A673 (cell line): ENCODE data around the gene CLDN24. TPM values are rescaled to one million over a fixed set of nuclear protein-coding genes. Genes with fewer than 3 reads are reported as not detected.

ENCODE experiments used
- BruUV-seq: library from RNA; stranded (reverse); fragments of 400-500 nt; replicated peaks from 2 replicates; lab custom pipeline; 2021; lab: Mats Ljungman, UMichigan
- CTCF ChIA-PET: fragments of 300-600 bp; sonication (Branson Sonifier 250); formaldehyde crosslinking; loops from one replicate; lab custom pipeline; 2022; ENCODE audit warnings: antibody characterized with exemption; lab: Charles Lee
- POLR2A ChIA-PET: fragments of 300-600 bp; sonication (Branson Sonifier 250); formaldehyde crosslinking; loops from one replicate; lab custom pipeline; 2022; ENCODE audit warnings: antibody characterized with exemption; ENCODE audit not compliant: low non-redundant PET; lab: Charles Lee
- DNase-seq: peaks from one replicate; pipeline ENCODE4 v3.0.0-alpha.2; 2015; ENCODE audit warnings: low spot score
- H3K27ac ChIP-seq: fragments of 200-600 bp; sonication (generic); 2 replicates; pipeline ENCODE4 v1.5.1; 2016; ENCODE audit warnings: mixed run types, low read depth, mild to moderate bottlenecking, mixed read lengths, antibody characterized with exemption, low read length; ENCODE audit not compliant: poor library complexity, severe bottlenecking
- H3K27me3 ChIP-seq: fragments of 200-600 bp; sonication (generic); replicated peaks from 2 replicates; pipeline ENCODE4 v1.6.1; 2017; ENCODE audit warnings: mixed run types, low read depth, mild to moderate bottlenecking, mixed read lengths, antibody characterized with exemption, low read length; ENCODE audit not compliant: insufficient read depth, poor library complexity
- H3K36me3 ChIP-seq: fragments of 200-600 bp; sonication (generic); 2 replicates; pipeline ENCODE4 v1.6.1; 2016; ENCODE audit warnings: mixed run types, mild to moderate bottlenecking, mixed read lengths, antibody characterized with exemption, low read length; ENCODE audit not compliant: insufficient read depth, poor library complexity, severe bottlenecking
- H3K4me1 ChIP-seq: fragments of 200-600 bp; sonication (generic); 2 replicates; pipeline ENCODE4 v1.6.1; 2017; ENCODE audit warnings: mixed run types, mild to moderate bottlenecking, mixed read lengths, antibody characterized with exemption, low read length; ENCODE audit not compliant: insufficient read depth, poor library complexity, severe bottlenecking
- H3K4me3 ChIP-seq: fragments of 200-600 bp; sonication (generic); 2 replicates; pipeline ENCODE4 v1.5.1; 2016; ENCODE audit warnings: low read depth, mixed run types, mild to moderate bottlenecking, mixed read lengths, low read length; ENCODE audit not compliant: poor library complexity, severe bottlenecking
- H3K9me3 ChIP-seq: fragments of 200-600 bp; sonication (generic); 2 replicates; pipeline ENCODE4 v1.6.1; 2016; ENCODE audit warnings: mixed run types, low read depth, mild to moderate bottlenecking, mixed read lengths, antibody characterized with exemption, low read length; ENCODE audit not compliant: poor library complexity, severe bottlenecking
- CTCF ChIP-seq: fragments of 300-800, 200-600 bp; sonication (generic); conservative IDR thresholded peaks from 2 replicates; pipeline ENCODE4 v1.5.1; 2017; ENCODE audit warnings: low read depth, mild to moderate bottlenecking, antibody characterized with exemption, low read length, moderate library complexity, mixed read lengths
- EZH2 ChIP-seq: fragments of 200-600 bp; sonication (generic); IDR thresholded peaks from 2 replicates; pipeline ENCODE4 v1.6.1; 2017; ENCODE audit warnings: borderline replicate concordance, low read depth, mild to moderate bottlenecking, mixed read lengths, antibody characterized with exemption, low read length; ENCODE audit not compliant: poor library complexity, severe bottlenecking
- intact Hi-C: fragments of 100-400 bp; cut with micrococcal nuclease; formaldehyde crosslinking; loops from one replicate; pipeline ENCODE4 v1.10.0; 2022; ENCODE audit not compliant: unreplicated experiment
- total RNA-seq: library from RNA; stranded (reverse); gene quantifications from 2 replicates; pipeline ENCODE4 v1.2.3, GENCODE V29; 2021

CLDN24 gene
- total RNA-seq, 1 experiment from 2014 or later: not detected

- no peak for DNase-seq
- Histone ChIP-seq H3K27me3 (no peaks in the 10 kb centered on the region), H3K4me1 (peaks cover 3% of the 10 kb centered on the region), H3K36me3 (no peaks in the 10 kb centered on the region), H3K4me3 (no peak overlapping the region), H3K27ac (no peak overlapping the region), H3K9me3 (peaks cover 5% of the 10 kb centered on the region)
- ChIA-PET POLR2A (no interaction called here), CTCF (no interaction called here)
- TF ChIP-seq EZH2 (no peak), CTCF (no peak)
- intact Hi-C loops: no loop called here
- no TSS peak for BruUV-seq
Measured at GRCh38 chr4:183332447-183332846, 10.2 kb upstream of the CLDN24 start.

- intact Hi-C loops: no loop called here
- DNase-seq: no peak
- POLR2A ChIA-PET: no interaction called here
- H3K36me3 ChIP-seq: no peaks in the 10 kb centered on the region
- CTCF ChIA-PET: no interaction called here
- H3K4me1 ChIP-seq: peaks cover 2% of the 10 kb centered on the region
- H3K4me3 ChIP-seq: no peak overlapping the region
- no TSS peak for BruUV-seq
- H3K9me3 ChIP-seq: peaks cover 4% of the 10 kb centered on the region
- TF ChIP-seq CTCF (no peak), EZH2 (no peak)
- no peak overlapping the region for H3K27ac ChIP-seq
- no peaks in the 10 kb centered on the region for H3K27me3 ChIP-seq
Measured at GRCh38 chr4:183330841-183331240, 8.6 kb upstream of the CLDN24 start.

DNA sequence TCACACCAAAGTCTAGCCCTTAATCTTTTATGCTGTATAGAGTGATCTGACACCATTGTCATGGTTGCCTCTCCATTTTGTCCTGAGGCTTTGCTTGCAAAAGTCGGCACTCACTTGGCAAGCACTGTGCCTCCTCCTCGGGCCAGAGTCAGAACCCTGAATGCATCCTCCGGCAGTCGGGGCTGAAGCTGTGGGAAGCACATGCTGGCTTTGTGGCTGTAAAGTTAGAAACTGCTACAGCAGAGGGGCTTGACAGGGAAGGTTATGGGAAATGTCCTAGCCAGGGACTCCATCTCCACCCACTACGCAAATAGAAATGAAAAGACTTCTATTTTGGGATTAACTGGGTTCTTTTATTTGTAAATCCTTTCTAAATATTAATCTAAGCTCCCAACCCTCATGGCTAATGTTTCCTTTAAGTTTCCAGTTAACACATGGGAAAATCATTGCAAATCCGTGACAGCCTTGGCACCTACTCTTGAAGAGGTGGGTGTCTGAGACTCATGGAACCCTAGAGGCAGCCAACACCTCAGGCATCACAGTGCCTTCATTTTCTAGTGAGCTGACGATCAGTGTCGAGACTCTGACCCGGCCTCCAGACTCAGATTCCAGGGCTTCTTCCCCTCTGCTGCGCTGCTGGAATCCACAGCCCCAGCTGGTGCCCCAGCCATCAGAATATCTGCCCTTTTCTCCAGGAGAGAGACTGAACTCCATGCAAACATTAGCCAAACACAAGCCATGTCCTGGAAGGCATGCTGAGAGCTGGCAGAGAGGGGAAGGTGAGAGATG lies 7.9 kb upstream of the CLDN24 start:
- Histone ChIP-seq H3K36me3 (no peaks in the 10 kb centered on the region), H3K4me1 (no peaks in the 10 kb centered on the region), H3K9me3 (peaks cover 4% of the 10 kb centered on the region), H3K4me3 (no peak overlapping the region), H3K27ac (no peak overlapping the region), H3K27me3 (no peaks in the 10 kb centered on the region)
- no peak for DNase-seq
- TF ChIP-seq EZH2: no peak
- no peak for TF ChIP-seq CTCF
- BruUV-seq: no TSS peak
- intact Hi-C loops: no loop called here
- ChIA-PET POLR2A (no interaction called here), CTCF (no interaction called here)
